PFSK-1 (cell line): ENCODE results near the gene STEAP1B.

Experiments used
- FOXP2 ChIP-seq: optimal IDR thresholded peaks from 2 replicates; pipeline ENCODE3; 2011; ENCODE audit warnings: borderline replicate concordance, control low read depth, inconsistent platforms; ENCODE audit not compliant: insufficient read depth; ENCODE audit errors: extremely low read length, extremely low read depth
- POLR2AphosphoS5 ChIP-seq: IDR thresholded peaks from 2 replicates; pipeline ENCODE4 v1.6.1; 2012; ENCODE audit warnings: low read depth, mild to moderate bottlenecking, control low read depth, low read length, moderate library complexity
- REST ChIP-seq, 2 experiments: IDR thresholded peaks; 2 replicates each; pipeline versions ENCODE4 v1.6.1 to v1.8.0; 2011 to 2012; ENCODE audit warnings: low read depth in 2 of 2, low read length in 2 of 2, control low read depth in 1 of 2, inconsistent platforms in 1 of 2, mild to moderate bottlenecking in 1 of 2, moderate library complexity in 1 of 2; ENCODE audit not compliant: insufficient read depth in 1 of 2
- SIN3A ChIP-seq: IDR thresholded peaks from 2 replicates; pipeline ENCODE4 v1.6.1; 2012; ENCODE audit warnings: mild to moderate bottlenecking, low read length, moderate library complexity, borderline replicate concordance; ENCODE audit not compliant: insufficient read depth
- TAF1 ChIP-seq: IDR thresholded peaks from 2 replicates; pipeline ENCODE4 v1.6.1; 2012; ENCODE audit warnings: low read length, control low read depth, borderline replicate concordance; ENCODE audit not compliant: insufficient read depth

Gene STEAP1B

GRCh38 chr7:22427855-22428254, 72.1 kb downstream of the STEAP1B start:
- no peak for TF ChIP-seq FOXP2
- no peak for TF ChIP-seq REST (IDR thresholded peaks at IDR 0.05; ENCODE audit: insufficient read depth in 1 of 2, low read depth in 2 of 2, low read length in 2 of 2)
- TF ChIP-seq TAF1 = no peak
- TF ChIP-seq POLR2AphosphoS5 = no peak
- TF ChIP-seq SIN3A = no peak

GRCh38 chr7:22427104-22427503, 72.9 kb downstream of the STEAP1B start:
- no peak for TF ChIP-seq REST (IDR thresholded peaks at IDR 0.05; ENCODE audit: insufficient read depth in 1 of 2, low read depth in 2 of 2, low read length in 2 of 2)
- no peak for TF ChIP-seq POLR2AphosphoS5
- TF ChIP-seq SIN3A = no peak
- TF ChIP-seq TAF1 = no peak
- TF ChIP-seq FOXP2 = no peak

- no peak for TF ChIP-seq FOXP2
These were observed 73.4 kb downstream of the STEAP1B start for GRCh38 chr7:22426463-22427094.

- no peak for TF ChIP-seq SIN3A
- no peak for TF ChIP-seq TAF1
- TF ChIP-seq REST (IDR thresholded peaks at IDR 0.05; ENCODE audit: insufficient read depth in 1 of 2, low read depth in 2 of 2, low read length in 2 of 2) = no peak
- no peak for TF ChIP-seq FOXP2
- TF ChIP-seq POLR2AphosphoS5 = no peak
These were observed 74.6 kb downstream of the STEAP1B start for GRCh38 chr7:22425361-22425760.

GRCh38 chr7:22422831-22423615, 77.0 kb downstream of the STEAP1B start:
- TF ChIP-seq FOXP2 = no peak
- TF ChIP-seq POLR2AphosphoS5 = no peak
- TF ChIP-seq TAF1 = no peak
- no peak for TF ChIP-seq SIN3A
- no peak for TF ChIP-seq REST (IDR thresholded peaks at IDR 0.05; ENCODE audit: insufficient read depth in 1 of 2, low read depth in 2 of 2, low read length in 2 of 2)
